ENCODE results near the gene LRRC4C. TPM values are rescaled to one million over a fixed set of nuclear protein-coding genes. Genes with fewer than 3 reads are reported as not detected.

Gene LRRC4C
- total and polyA plus RNA-seq, 10 of the 15 experiments (the other 5 are each of a cell fraction or from before 2014, with no cell fraction given), result 1.5 TPM; not detected in 9

DNA sequence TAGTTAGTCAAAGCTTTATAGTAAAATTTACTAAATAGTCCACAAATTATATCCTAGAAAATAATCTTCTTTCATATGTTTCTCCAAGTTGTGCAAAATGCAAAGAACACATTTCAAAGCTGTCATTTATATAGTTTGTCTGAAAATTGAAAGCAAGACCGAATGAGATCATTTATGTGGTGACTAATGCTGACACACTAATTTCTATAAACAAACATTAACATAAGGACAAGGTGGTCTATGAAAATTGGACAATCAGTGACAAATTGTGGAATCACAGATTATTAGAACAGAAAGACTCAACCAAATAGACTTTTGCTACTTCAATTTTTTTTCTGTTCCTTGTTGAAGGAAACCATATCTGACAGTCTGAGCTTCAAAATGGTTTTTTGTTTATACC lies 1056.1 kb downstream of the LRRC4C start:
- Histone ChIP-seq H3K27ac (ENCODE audit: control insufficient read depth, insufficient read depth) (no peak overlapping the region), H2AFZ (ENCODE audit: control insufficient read depth, low read depth, low read length) (no peak overlapping the region), H3K4me1 (ENCODE audit: control insufficient read depth, insufficient read depth, low read length) (no peaks in the 10 kb centered on the region), H4K20me1 (ENCODE audit: control insufficient read depth, insufficient read depth) (no peaks in the 10 kb centered on the region), H3K9me3 (replicated peaks; ENCODE audit: control insufficient read depth, insufficient read depth, low read length) (no peaks in the 10 kb centered on the region), H3K27me3 (replicated peaks in 1 of 2; ENCODE audit: control insufficient read depth in 2 of 2, insufficient read depth in 2 of 2, low read length in 1 of 2) (no peaks in the 10 kb centered on the region), H3K9ac (ENCODE audit: control insufficient read depth, insufficient read depth, low read length) (no peak overlapping the region), H3K79me2 (ENCODE audit: control insufficient read depth, insufficient read depth, low read length) (no peaks in the 10 kb centered on the region), H3K4me2 (ENCODE audit: control insufficient read depth, insufficient read depth) (no peak overlapping the region), H3K4me3 (no peak overlapping the region), H3K36me3 (ENCODE audit: control insufficient read depth in 2 of 2, insufficient read depth in 2 of 2, low read length in 1 of 2) (no peaks in the 10 kb centered on the region)
- intact Hi-C loops (cut with micrococcal nuclease; ENCODE audit: unreplicated experiment), result no loop called here
- TF ChIP-seq, protein P1, sequence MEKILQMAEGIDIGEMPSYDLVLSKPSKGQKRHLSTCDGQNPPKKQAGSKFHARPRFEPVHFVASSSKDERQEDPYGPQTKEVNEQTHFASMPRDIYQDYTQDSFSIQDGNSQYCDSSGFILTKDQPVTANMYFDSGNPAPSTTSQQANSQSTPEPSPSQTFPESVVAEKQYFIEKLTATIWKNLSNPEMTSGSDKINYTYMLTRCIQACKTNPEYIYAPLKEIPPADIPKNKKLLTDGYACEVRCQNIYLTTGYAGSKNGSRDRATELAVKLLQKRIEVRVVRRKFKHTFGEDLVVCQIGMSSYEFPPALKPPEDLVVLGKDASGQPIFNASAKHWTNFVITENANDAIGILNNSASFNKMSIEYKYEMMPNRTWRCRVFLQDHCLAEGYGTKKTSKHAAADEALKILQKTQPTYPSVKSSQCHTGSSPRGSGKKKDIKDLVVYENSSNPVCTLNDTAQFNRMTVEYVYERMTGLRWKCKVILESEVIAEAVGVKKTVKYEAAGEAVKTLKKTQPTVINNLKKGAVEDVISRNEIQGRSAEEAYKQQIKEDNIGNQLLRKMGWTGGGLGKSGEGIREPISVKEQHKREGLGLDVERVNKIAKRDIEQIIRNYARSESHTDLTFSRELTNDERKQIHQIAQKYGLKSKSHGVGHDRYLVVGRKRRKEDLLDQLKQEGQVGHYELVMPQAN (conservative IDR thresholded peaks at IDR 0.05), result no peak
- TF ChIP-seq ETV6 (conservative IDR thresholded peaks at IDR 0.05 in 1 of 2, IDR thresholded peaks at IDR 0.05 in 1 of 2; ENCODE audit: borderline replicate concordance in 1 of 2, low read depth in 1 of 2), result no peak
- TF ChIP-seq CREM (IDR thresholded peaks at IDR 0.05; ENCODE audit: low read depth), result no peak
- no peak for TF ChIP-seq BCL11A (IDR thresholded peaks at IDR 0.05; ENCODE audit: low read depth, low read length)
- no peak for TF ChIP-seq MTA3 (IDR thresholded peaks at IDR 0.05; ENCODE audit: borderline replicate concordance, low read length)
- TF ChIP-seq BMI1 (IDR thresholded peaks at IDR 0.05; ENCODE audit: borderline replicate concordance), result no peak
- no peak for TF ChIP-seq SIX5 (IDR thresholded peaks at IDR 0.05; ENCODE audit: low read depth, low read length, severe bottlenecking)
- no peak for TF ChIP-seq MYC (IDR thresholded peaks at IDR 0.05; ENCODE audit: insufficient read depth, insufficient read length, insufficient replicate concordance, low read length, severe bottlenecking)
- TF ChIP-seq KAT2A (conservative IDR thresholded peaks at IDR 0.05; ENCODE audit: control insufficient read depth, low read depth, low read length), result no peak
- TF ChIP-seq, protein P2, sequence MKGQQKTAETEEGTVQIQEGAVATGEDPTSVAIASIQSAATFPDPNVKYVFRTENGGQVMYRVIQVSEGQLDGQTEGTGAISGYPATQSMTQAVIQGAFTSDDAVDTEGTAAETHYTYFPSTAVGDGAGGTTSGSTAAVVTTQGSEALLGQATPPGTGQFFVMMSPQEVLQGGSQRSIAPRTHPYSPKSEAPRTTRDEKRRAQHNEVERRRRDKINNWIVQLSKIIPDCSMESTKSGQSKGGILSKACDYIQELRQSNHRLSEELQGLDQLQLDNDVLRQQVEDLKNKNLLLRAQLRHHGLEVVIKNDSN (IDR thresholded peaks at IDR 0.05; ENCODE audit: borderline replicate concordance, extremely low read length, insufficient read depth, low read depth, low read length), result no peak
- no peak for TF ChIP-seq TCF7 (IDR thresholded peaks at IDR 0.05; ENCODE audit: borderline replicate concordance)
- no peak for TF ChIP-seq TAF1 (IDR thresholded peaks at IDR 0.05; ENCODE audit: borderline replicate concordance, low read depth, low read length)
- no peak for TF ChIP-seq HDAC6 (IDR thresholded peaks at IDR 0.05; ENCODE audit: unreplicated experiment)
- ChIA-PET POLR2A (no interaction called here), SMC1A (ENCODE audit: uncharacterized antibody, unreplicated experiment) (no interaction called here), CTCF (no interaction called here), RAD21 (ENCODE audit: unreplicated experiment) (no interaction called here)
- in situ Hi-C loops (cut with MboI), result no loop called here
- WGBS (ENCODE audit: insufficient coverage, insufficient replicate concordance, low lambda C conversion rate, missing lambda C conversion rate), result 0% methylated on average over 1 of the region's 1 CpG
- ATAC-seq, result no peak
- no peak for DNase-seq (ENCODE audit: low read depth, low spot score)
- no TSS peak for BruUV-seq (replicated peaks)
- FAIRE-seq, result no peak
